Mammary epithelial cell (primary cell): Measurements from ENCODE around the gene ASCL1.

Source experiments
- CTCF ChIP-seq, 2 donors: IDR thresholded peaks in 1 of 2; conservative IDR thresholded peaks in 1 of 2; 2 replicates each; pipeline ENCODE4 v1.5.1; 2011 to 2012; ENCODE audit warnings: inconsistent platforms in 2 of 2, low read length in 2 of 2, mild to moderate bottlenecking in 2 of 2, control low read depth in 1 of 2, low read depth in 1 of 2; ENCODE audit not compliant: insufficient read depth in 1 of 2; ENCODE audit errors: extremely low read depth in 1 of 2
- EZH2 ChIP-seq: IDR thresholded peaks from 2 replicates; pipeline ENCODE4 v1.6.1; 2012; ENCODE audit warnings: low read length, inconsistent platforms, borderline replicate concordance

DNA sequence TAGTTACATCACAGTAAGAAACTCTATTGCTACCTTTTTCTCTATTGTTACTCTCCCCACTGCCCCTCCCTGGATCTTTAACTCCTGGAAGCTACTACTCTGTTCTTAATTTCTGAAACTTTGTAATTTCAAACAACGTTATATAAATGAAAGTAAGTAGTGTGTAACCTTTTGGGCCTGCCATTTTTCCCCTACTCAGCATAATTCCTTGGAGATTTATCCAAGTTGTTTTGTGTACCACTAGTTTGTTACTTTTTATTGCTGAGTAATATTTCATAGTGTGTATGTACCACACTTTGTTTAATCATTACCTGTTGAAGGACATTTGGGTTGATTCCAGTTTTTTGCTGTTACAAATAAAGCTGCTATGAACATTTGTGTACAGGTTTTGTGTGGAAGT is 37.9 kb downstream of the ASCL1 start:
- TF ChIP-seq CTCF (conservative IDR thresholded peaks at IDR 0.05 in 1 of 2, IDR thresholded peaks at IDR 0.05 in 1 of 2; ENCODE audit: extremely low read depth in 1 of 2, insufficient read depth in 1 of 2, low read depth in 1 of 2, low read length in 2 of 2) (no peak), EZH2 (no peak)
